GM18505 (cell line): Measurements from ENCODE around the gene TCF25.
"Not testable (repeated sequence)": the region's sequence is repeated elsewhere in the genome, so short reads cannot be mapped to it uniquely, and the experiment has no call there.

Experiments used
- ATAC-seq: cut with Tn5 transposase; IDR thresholded peaks from one replicate; pipeline ENCODE4 v1.9.1; 2021; ENCODE audit not compliant: unreplicated experiment
- POLR2A ChIP-seq: IDR thresholded peaks from 4 replicates; pipeline ENCODE4 v1.6.1; 2011; ENCODE audit warnings: borderline replicate concordance; ENCODE audit not compliant: insufficient read depth, insufficient read length; ENCODE audit errors: extremely low read depth

Gene TCF25

DNA sequence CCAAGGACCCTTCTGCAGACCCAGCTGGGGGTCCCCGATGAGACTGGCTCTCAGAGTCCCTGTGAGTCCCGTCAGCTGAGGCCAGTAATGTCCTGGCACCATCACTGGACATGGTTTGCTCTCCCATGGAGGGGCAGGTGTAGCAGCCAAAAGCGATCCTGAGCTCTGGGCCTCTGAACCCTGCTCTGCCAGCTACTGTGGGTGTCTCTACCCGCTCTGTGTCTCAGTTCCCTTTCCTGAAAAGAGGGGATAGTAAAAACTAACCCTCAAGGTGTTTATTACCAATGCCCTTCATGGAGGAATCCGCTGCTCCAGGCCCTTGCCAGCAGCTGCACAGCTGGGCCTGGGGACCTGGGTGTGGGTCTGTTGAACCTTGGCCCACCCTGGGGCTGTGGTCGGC, 58.6 kb downstream of the TCF25 start:
- no peak for ATAC-seq
- no peak for TF ChIP-seq POLR2A

DNA sequence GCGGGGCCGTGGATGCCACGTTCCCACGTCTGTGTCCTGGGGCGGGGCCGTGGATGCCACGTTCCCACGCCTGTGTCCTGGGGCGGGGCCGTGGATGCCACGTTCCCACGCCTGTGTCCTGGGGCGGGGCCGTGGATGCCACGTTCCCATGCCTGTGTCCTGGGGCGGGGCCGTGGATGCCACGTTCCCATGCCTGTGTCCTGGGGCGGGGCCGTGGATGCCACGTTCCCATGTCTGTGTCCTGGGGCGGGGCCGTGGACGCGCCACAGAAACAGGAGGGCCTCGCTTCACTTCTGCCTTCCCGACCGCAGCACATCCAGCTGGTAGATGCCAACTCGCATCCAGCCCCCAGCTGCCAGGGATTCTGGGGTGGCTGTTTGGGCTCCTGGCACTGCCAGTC, 60.6 kb downstream of the TCF25 start:
- ATAC-seq = not testable (repeated sequence)

DNA sequence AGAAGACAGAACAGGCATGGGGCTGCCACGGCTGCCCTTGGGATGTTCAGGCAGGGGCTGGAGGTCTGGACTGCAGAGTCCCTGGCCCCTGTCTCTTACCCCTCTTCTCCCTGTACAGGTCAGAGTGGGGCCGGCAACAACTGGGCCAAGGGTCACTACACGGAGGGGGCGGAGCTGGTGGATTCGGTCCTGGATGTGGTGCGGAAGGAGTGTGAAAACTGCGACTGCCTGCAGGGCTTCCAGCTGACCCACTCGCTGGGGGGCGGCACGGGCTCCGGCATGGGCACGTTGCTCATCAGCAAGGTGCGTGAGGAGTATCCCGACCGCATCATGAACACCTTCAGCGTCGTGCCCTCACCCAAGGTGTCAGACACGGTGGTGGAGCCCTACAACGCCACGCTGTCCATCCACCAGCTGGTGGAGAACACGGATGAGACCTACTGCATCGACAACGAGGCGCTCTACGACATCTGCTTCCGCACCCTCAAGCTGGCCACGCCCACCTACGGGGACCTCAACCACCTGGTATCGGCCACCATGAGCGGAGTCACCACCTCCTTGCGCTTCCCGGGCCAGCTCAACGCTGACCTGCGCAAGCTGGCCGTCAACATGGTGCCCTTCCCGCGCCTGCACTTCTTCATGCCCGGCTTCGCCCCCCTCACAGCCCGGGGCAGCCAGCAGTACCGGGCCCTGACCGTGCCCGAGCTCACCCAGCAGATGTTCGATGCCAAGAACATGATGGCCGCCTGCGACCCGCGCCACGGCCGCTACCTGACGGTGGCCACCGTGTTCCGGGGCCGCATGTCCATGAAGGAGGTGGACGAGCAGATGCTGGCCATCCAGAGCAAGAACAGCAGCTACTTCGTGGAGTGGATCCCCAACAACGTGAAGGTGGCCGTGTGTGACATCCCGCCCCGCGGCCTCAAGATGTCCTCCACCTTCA, 61.5 kb downstream of the TCF25 start:
- ATAC-seq = no peak
- no peak for TF ChIP-seq POLR2A

DNA sequence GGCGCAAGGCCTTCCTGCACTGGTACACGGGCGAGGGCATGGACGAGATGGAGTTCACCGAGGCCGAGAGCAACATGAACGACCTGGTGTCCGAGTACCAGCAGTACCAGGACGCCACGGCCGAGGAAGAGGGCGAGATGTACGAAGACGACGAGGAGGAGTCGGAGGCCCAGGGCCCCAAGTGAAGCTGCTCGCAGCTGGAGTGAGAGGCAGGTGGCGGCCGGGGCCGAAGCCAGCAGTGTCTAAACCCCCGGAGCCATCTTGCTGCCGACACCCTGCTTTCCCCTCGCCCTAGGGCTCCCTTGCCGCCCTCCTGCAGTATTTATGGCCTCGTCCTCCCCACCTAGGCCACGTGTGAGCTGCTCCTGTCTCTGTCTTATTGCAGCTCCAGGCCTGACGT, 62.2 kb downstream of the TCF25 start:
- not testable (repeated sequence) for ATAC-seq

DNA sequence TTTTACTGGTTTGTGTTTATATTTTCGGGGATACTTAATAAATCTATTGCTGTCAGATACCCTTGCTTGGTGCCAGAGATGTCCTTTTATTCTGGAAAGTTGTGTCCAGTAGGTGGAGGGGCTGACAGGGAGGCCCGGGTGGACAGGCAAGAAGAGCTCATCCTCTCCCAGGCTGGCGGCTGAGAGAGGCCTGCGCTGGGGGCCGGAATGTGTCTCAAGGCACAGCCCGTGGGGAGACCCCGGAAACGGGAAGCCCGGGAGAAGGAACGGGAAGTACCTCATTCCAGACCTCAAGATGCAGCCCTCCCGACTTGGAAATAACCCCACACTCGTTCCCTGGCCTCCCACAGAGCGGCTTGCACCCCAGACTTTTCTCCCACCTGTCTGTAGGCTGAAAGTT, 62.6 kb downstream of the TCF25 start:
- no peak for ATAC-seq
- no peak for TF ChIP-seq POLR2A

DNA sequence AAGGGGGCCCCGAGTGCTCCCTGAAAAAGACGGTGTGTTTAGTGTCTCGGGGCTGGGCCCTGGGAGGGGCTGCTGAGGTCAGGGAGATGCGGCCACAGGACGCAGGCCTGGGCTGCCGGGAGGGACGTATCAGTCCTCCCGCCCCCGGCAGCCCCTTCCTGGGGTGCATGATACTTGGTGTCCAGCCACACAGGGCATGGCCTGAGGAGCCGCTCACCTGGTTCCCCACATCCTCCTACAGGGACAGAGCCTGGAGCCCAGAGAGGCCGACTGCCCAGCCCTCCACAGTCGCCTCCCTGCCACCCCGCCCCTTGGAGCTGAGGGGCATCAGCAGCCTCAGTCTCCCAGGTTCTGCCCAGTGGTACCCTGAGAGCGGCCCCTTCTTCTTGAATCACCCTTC, 63.1 kb downstream of the TCF25 start:
- ATAC-seq = no peak
- TF ChIP-seq POLR2A = no peak

DNA sequence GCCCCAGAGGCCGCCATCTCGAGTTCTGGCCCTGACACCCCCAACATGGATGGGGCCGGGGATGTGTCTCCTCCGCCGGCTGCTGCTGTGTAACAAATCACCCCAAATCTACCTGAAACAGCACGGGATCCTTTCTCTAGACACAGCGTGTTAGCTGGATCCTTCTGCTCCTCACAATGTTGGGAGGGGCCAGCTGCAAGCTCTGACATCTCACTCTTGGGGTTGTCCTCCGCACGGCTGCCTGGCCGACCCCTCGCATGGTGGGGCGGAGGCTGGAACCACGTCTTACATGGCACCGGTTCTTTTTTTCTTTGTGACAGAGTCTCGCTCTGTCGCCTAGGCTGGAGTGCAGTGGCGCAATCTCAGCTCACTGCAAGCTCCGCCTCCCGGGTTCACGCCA, 63.6 kb downstream of the TCF25 start:
- no peak for TF ChIP-seq POLR2A
- no peak for ATAC-seq

DNA sequence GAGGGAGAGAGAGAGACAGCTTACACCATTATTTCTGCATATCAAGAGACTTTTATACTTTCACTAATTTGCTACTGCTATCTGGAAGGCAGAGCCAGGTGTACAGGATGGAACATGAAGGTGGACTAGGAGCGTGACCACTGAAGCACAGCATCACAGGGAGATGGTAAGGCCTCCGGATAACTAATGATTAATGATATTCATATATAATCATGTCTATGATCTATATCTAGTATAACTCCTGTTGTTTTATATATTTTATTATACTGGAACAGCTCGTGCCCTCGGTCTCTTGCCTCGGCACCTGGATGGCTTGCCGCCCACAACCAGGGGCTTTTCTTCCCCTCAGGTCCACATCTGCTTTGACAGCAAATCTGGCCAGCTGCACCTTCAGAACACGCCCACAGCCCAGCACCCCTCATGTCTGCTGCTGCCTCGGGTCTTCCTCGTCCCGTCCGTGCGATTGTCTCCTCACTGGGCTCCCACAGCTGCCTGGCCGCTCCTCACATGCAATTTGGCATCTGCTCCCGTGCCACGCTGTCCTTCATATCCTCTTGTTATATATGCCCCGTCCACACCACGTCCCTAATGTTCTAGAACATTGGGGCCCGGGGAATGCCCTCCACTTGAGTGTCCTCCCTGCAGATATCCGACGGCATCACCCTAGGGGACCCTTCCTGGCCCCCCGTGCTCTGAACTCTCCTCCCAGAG, 64.9 kb downstream of the TCF25 start:
- TF ChIP-seq POLR2A = no peak
- no peak for ATAC-seq

DNA sequence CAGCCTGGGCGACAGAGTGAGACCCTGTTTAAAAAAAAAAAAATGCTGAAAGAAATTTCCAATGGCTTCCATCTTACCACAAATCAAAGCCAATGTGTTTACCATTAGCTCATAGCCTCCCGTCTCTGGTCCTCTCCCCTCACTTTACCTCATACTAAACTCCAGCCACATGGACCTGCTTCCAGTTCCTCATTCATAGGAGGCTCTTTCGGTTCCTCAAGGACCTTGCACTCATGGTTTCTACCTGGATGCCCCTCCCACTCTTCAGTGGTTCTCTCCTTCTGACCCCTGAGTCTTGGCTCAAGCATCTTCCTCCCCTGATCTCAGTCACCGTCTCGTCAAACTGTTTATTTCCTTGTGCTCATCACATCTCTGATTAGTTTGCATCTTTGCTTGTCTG, 71.4 kb downstream of the TCF25 start:
- TF ChIP-seq POLR2A = no peak
- no peak for ATAC-seq

DNA sequence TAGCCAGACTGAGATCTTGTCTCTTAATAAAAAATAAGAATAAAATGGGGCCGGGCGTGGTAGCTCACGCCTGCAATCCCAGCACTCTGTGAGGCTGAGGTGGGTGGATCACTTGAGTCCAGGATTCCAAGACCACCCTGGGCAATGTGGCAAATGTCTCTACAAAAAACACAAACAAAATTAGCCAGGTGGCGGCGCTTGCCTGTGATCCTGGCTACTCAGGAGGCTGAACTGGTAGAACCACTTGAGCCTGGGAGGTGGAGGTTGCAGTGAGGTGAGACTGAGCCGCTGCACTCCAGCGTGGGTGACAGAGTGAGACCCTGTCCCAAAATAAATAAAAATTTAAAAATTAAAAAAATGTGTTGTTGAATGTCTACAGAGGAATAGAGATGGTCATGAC, 72.3 kb downstream of the TCF25 start:
- ATAC-seq = no peak
- TF ChIP-seq POLR2A = no peak

DNA sequence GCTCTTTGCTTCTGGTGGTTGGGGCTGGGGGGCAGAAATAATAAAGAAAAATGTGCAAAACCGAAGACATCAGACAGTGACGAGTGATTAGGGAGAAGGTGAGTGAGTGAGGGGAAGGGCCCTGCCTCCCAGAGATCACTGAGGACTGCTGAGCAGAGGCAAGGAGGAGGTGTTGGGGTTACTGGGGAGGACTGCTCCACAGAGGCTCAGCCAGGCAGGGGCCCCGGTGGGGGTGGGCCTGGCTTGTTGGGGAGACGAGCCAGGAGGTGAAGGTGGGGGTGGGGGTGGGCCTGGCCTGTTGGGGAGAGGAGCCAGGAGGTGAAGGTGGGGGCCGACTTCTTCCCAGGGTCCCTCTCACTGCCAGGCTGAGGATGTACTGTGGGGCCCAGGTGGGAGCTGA, 73.1 kb downstream of the TCF25 start:
- TF ChIP-seq POLR2A = no peak
- no peak for ATAC-seq

DNA sequence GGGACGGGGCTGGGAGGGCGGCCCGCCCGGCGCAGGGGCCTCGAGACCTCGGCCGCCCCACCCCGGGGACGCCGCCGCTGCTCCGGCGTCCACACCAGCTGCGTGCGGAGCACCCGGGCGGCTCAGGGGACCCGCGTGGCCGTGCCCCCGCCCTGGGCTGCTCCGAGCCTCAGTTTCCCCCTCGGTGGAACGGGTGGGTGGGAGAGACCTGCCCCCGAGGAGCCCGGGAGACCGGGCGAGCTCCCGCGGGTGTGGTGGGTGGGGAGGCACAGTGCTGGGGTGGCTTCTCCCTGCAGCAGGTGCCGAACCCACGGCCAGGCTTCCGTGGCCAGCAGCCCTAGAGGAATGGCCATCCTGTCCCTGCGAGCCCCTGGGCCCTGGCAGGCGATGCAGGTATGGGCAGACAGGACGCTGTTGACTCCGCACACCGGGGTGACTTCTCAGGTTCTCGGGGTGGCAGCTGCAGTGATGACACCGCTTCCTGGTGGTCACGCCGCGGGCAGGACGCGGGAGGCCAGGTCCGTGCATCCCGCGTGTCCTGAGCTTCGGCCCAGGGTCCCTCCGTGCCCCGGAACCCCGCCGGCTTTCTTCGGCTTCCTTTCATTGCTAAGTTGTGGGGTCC, 75.8 kb downstream of the TCF25 start:
- TF ChIP-seq POLR2A = no peak
- no peak for ATAC-seq

DNA sequence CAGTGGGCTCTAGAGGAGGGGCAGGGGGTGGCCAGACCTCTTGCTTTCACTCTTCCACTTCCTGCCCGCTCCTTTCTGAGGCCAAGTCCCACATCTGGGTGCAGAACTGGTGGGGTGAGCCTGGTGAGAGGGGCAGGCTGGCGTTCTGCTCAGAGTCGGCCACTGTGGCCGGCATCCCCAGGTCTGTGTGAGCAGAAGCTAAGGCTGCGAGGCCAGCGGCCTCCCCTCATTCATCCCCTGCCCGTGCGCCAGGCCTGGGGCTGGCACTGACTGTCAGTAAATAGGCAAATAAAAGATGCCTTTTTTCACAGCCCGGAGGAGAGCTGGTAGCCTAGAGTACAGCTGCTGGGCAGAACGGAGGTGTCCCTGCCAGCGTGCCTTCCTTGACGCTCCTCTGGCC, 76.4 kb downstream of the TCF25 start:
- ATAC-seq = no peak
- TF ChIP-seq POLR2A = no peak

DNA sequence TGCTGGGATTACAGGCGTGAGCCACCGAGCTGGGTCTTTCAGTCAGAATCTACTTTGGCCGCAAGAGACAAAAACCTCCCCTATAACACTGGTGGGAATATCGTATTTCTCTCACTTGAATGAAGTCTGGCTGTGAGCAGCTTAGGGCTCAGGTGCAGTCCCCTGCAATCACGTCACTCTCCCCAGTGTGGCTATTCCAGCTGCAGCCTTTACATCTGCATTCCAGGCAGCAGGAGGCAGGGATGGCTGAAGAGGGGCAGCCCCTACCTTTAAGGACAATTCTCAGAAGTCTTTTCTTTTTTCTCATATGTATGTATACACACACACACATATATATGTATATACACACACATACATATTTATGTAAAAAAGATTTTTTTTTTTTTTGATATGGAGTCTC, 78.1 kb downstream of the TCF25 start:
- TF ChIP-seq POLR2A = no peak
- ATAC-seq = no peak
